Activated T-cell treated with anti-CD3 and anti-CD28 coated beads, Interleukin-2, amount 50 U/mL, for 4 hours (primary cell): ENCODE results near the gene SRPK3. TPM values are rescaled to one million over a fixed set of nuclear protein-coding genes. Genes with fewer than 3 reads are reported as not detected.

Experiments used
- ATAC-seq, 2 donors: fragments of 200-7000 bp; cut with Tn5 transposase; one replicate each; pipeline ENCODE4 v1.10.0; 2021
- DNase-seq: peaks from one replicate; pipeline ENCODE4 v3.0.0-alpha.2; 2020
- H3K27me3 Mint-ChIP-seq: one replicate; pipeline ENCODE4 v1.8.0; 2021; ENCODE audit warnings: low read depth, mixed read lengths
- H3K36me3 Mint-ChIP-seq: one replicate; pipeline ENCODE4 v1.8.0; 2022; ENCODE audit warnings: mixed read lengths; ENCODE audit not compliant: insufficient read depth
- H3K4me1 Mint-ChIP-seq: one replicate; pipeline ENCODE4 v1.8.0; 2021; ENCODE audit warnings: low read depth, mixed read lengths
- H3K4me3 Mint-ChIP-seq: one replicate; pipeline ENCODE4 v1.8.0; 2021; ENCODE audit warnings: mild to moderate bottlenecking, moderate library complexity, mixed read lengths
- H3K9me3 Mint-ChIP-seq: one replicate; pipeline ENCODE4 v1.8.0; 2021; ENCODE audit warnings: mixed read lengths
- total RNA-seq, 3 donors: library from RNA; stranded (reverse); gene quantifications; one replicate each; pipeline ENCODE4 v1.2.1, GENCODE V29; 2021

Gene SRPK3
- total RNA-seq, 3 donors from 2014 or later = not detected

DNA sequence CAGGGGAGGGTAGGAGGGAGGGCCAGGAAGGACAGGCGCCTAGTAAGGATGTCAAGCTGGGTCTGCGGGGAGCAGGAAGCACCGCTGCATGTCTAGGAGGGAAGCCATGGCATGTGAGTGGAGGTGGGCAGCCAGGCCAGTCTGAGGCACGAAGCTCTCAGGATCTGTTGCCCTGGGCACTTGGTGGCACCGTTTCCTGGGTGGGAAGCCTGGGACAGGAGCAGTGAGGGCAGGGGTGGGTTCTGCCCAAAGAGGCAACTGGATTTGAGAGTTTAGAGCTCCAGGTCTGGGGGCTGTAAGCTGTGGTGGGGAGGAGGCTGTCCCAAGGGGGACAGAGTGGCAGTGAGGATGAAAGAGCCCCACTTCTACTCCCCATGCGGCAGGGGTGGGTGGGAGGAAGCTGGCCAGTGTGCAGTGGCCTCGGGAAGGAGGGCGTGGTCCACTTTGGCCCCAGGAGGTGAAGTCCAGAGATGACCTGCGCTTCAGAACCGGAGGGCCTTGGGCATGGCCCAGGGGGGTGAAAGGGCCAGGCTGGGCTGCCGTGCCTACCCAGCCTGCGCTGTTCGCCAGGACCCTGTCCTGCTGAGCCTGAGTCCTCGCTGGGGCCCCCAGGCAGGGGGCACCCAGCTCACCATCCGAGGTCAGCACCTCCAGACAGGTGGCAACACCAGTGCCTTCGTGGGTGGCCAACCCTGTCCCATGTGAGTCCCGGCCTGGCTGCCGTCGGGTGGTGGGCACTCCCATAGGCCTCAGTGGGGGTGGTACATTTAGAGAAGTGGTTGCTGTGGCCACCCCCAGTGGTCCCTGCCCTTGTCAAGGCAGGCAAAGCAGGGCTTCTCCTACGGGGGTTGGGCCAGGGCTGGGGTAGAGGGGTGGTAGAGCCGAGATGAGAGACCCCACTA lies 8.3 kb upstream of the SRPK3 start:
- DNase-seq (no peak), ATAC-seq (no peak)
- H3K9me3 Mint-ChIP-seq = no peaks in the 10 kb centered on the region
- peaks cover 1% of the 10 kb centered on the region for H3K27me3 Mint-ChIP-seq
- no peaks in the 10 kb centered on the region for H3K36me3 Mint-ChIP-seq
- H3K4me3 Mint-ChIP-seq = no peak overlapping the region
- H3K4me1 Mint-ChIP-seq = peaks cover 1% of the 10 kb centered on the region

DNA sequence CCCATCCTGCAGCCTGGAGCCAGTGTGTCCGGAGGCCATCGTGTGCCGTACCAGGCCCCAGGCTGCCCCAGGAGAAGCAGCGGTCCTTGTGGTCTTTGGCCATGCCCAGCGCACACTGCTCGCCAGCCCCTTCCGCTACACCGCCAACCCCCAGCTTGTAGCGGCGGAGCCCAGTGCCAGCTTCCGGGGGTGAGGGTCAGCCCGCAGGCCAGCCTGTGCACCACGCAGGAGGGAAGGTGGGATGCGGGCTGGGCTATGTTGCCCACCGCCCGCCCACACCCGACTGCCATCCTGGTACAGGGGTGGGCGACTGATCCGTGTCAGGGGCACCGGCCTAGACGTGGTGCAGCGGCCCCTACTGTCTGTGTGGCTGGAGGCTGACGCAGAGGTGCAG lies 7.6 kb upstream of the SRPK3 start:
- peaks cover 2% of the 10 kb centered on the region for H3K27me3 Mint-ChIP-seq
- ATAC-seq (no peak), DNase-seq (no peak)
- no peaks in the 10 kb centered on the region for H3K9me3 Mint-ChIP-seq
- no peaks in the 10 kb centered on the region for H3K4me1 Mint-ChIP-seq
- no peaks in the 10 kb centered on the region for H3K36me3 Mint-ChIP-seq
- H3K4me3 Mint-ChIP-seq = no peak overlapping the region

DNA sequence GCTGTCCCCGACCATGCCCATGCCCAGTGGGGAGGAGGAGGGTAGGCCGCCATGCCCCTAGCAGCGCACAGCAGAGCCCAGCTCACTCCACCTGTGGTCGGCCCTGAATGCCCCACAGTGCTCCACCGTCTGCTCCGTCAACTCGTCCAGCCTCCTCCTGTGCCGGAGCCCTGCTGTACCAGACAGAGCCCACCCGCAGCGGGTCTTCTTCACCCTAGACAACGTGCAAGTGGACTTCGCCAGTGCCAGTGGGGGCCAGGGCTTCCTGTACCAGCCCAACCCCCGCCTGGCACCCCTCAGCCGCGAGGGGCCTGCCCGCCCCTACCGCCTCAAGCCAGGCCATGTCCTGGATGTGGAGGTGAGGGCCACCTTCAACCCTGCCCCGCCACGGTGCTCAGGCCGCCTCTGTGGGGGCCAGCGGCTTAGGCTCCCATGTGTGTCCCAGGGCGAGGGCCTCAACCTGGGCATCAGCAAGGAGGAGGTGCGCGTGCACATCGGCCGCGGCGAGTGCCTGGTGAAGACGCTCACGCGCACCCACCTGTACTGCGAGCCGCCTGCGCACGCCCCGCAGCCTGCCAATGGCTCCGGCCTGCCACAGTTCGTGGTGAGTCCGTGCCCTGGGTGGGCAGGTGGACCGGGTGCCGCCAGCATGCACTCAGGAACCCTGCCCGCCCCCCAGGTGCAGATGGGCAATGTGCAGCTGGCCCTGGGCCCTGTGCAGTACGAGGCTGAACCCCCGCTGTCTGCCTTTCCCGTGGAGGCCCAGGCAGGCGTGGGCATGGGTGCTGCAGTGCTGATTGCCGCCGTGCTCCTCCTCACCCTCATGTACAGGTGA lies 6.9 kb upstream of the SRPK3 start:
- no peak for ATAC-seq
- no peaks in the 10 kb centered on the region for H3K9me3 Mint-ChIP-seq
- peaks cover 2% of the 10 kb centered on the region for H3K27me3 Mint-ChIP-seq
- no peaks in the 10 kb centered on the region for H3K36me3 Mint-ChIP-seq
- DNase-seq = no peak
- H3K4me3 Mint-ChIP-seq = no peak overlapping the region
- H3K4me1 Mint-ChIP-seq = no peaks in the 10 kb centered on the region

DNA sequence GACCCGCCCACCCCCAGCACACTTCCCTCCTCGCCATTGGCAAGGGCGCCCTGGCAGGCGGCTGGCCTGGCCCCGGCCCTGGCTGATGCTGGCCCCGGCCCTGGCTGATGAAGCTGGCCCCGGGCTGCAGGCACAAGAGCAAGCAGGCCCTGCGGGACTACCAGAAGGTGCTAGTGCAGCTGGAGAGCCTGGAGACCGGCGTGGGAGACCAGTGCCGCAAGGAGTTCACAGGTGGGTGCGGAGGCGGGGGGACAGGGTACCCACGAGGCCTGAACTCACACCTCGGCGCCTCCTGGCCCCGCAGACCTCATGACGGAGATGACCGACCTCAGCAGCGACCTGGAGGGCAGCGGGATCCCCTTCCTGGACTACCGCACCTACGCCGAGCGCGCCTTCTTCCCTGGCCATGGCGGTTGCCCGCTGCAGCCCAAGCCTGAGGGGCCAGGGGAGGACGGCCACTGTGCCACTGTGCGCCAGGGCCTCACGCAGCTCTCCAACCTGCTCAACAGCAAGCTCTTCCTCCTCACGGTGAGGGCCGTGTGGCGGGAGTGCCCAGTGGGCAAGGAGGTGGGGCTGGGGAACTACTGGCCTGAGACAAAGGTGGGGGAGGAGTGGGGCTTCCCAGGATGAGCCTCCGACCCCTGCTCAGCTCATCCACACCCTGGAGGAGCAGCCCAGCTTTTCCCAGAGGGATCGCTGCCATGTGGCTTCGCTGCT lies 6.1 kb upstream of the SRPK3 start:
- H3K36me3 Mint-ChIP-seq = no peaks in the 10 kb centered on the region
- peaks cover 3% of the 10 kb centered on the region for H3K27me3 Mint-ChIP-seq
- H3K4me1 Mint-ChIP-seq = no peaks in the 10 kb centered on the region
- H3K4me3 Mint-ChIP-seq = no peak overlapping the region
- no peaks in the 10 kb centered on the region for H3K9me3 Mint-ChIP-seq
- ATAC-seq (no peak), DNase-seq (no peak)

DNA sequence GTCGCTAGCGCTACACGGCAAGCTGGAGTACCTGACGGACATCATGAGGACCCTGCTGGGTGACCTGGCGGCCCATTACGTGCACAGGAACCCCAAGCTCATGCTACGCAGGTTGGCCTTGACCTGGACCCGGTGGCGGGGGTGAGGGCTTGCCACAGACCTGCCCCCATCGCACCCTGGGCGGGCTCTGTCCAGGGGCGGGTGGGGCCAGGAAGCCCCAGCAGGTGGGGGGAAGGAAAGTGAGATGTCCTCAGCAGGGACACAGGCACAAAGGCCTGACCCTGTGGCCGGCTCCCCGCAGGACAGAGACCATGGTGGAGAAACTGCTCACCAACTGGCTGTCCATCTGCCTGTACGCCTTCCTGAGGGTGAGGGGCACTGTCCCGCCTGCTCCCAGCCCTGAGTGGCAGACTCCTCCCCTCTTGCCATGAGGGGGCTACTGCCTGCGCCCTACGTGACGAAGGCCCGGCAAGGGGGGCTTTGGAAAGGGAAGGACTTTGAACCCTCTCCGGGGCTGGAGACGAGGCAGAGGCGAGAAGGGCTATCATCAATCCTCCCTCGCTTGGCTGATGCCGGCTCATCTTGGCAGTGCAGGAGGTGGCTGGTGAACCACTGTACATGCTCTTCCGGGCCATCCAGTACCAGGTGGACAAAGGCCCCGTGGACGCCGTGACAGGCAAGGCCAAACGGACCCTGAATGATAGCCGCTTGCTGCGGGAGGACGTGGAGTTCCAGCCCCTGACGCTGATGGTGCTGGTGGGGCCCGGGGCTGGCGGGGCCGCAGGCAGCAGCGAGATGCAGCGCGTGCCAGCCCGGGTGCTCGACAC lies 5.3 kb upstream of the SRPK3 start:
- Mint-ChIP-seq H3K4me3 (no peak overlapping the region), H3K27me3 (peaks cover 10% of the 10 kb centered on the region), H3K9me3 (no peaks in the 10 kb centered on the region), H3K36me3 (no peaks in the 10 kb centered on the region), H3K4me1 (peaks cover 4% of the 10 kb centered on the region)
- DNase-seq (no peak), ATAC-seq (no peak)

DNA sequence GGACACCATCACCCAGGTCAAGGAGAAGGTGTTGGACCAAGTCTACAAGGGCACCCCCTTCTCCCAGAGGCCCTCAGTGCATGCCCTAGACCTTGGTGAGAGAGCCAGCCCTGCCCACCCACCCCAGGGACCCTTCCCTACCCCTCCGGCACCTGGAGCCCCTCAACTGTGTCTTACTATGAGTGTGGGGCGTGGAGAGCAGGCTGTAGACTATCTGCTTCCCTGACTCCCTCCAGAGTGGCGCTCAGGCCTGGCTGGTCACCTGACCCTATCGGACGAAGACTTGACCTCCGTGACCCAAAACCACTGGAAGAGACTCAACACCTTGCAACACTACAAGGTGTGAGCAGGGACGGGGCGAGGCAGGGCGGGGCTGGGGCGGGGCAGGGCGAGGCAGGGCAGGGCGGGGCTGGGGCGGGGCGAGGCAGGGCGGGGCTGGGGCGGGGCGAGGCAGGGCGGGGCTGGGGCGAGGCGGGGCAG lies 4.7 kb upstream of the SRPK3 start:
- H3K4me3 Mint-ChIP-seq = no peak overlapping the region
- H3K9me3 Mint-ChIP-seq = no peaks in the 10 kb centered on the region
- H3K4me1 Mint-ChIP-seq = peaks cover 4% of the 10 kb centered on the region
- H3K27me3 Mint-ChIP-seq = peaks cover 10% of the 10 kb centered on the region
- ATAC-seq (no peak), DNase-seq (no peak)
- no peaks in the 10 kb centered on the region for H3K36me3 Mint-ChIP-seq

DNA sequence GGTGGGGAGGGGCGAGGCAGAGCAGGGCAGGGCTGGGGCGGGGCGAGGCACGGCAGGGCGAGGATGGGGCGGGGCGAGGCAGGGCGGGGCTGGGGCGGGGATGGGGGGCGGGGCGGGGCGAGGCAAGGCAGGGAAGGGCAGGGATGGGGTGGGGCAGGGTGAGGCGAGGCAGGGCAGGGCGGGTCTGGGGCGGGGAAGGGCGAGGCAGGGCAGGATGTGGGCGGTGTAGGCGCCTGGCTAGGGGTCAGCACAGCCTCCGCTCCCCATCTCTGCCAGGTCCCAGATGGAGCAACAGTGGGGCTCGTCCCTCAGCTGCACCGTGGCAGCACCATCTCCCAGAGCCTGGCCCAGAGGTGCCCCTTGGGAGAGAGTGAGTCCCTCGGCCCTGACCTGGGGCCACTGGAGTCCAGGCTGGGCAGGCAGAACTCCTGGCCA lies 4.2 kb upstream of the SRPK3 start:
- H3K4me1 Mint-ChIP-seq = peaks cover 4% of the 10 kb centered on the region
- H3K36me3 Mint-ChIP-seq = no peaks in the 10 kb centered on the region
- H3K4me3 Mint-ChIP-seq = no peak overlapping the region
- ATAC-seq (no peak), DNase-seq (no peak)
- peaks cover 10% of the 10 kb centered on the region for H3K27me3 Mint-ChIP-seq
- H3K9me3 Mint-ChIP-seq = no peaks in the 10 kb centered on the region

DNA sequence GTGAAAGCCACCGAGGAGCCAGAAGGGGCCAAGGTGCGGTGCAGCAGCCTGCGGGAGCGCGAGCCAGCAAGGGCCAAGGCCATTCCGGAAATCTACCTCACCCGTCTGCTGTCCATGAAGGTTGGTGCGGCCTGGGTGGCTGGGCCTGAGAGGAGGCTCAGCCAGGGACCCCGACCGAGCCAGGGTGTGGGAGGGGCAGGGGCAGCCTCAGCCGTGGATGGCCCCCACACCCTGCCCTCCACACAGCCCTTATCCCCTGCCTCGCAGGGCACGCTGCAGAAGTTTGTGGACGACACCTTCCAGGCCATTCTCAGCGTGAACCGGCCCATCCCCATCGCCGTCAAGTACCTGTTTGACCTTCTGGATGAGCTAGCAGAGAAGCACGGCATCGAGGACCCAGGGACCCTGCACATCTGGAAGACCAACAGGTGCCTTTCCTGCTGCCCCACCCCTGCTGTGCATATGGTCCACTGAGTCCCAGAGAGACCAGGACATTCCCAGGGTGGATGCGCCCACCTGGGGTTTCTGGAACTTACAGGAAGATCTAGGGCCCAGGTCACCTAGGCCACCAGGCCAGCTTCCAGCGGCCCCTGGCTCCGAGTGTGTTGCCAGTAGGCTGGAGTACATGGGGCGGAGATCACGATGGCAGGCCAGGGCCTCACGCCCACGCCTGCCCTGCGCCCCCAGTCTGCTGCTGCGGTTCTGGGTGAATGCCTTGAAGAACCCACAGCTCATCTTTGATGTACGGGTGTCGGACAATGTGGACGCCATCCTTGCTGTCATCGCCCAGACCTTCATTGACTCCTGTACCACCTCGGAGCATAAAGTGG lies 3.4 kb upstream of the SRPK3 start:
- peaks cover 10% of the 10 kb centered on the region for H3K27me3 Mint-ChIP-seq
- no peaks in the 10 kb centered on the region for H3K36me3 Mint-ChIP-seq
- peaks cover 4% of the 10 kb centered on the region for H3K4me1 Mint-ChIP-seq
- DNase-seq = no peak
- H3K9me3 Mint-ChIP-seq = no peaks in the 10 kb centered on the region
- H3K4me3 Mint-ChIP-seq = no peak overlapping the region
- ATAC-seq = no peak

DNA sequence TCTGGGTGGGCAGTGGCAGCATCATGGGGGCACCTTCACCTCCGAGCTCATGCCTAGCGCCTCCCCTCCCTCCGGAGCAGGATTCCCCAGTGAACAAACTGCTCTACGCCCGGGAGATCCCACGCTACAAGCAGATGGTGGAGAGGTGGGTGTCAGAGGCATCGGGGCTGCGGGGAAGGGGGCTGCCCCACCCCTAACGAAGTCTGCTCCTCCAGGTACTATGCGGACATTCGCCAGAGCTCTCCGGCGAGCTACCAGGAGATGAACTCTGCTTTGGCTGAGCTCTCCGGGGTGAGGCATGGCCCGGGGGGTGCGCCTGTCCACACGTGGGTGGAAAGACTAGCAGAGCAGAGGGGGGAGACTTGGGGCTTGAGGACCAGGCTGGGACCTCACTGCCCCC lies 2.7 kb upstream of the SRPK3 start:
- H3K4me1 Mint-ChIP-seq = peaks cover 4% of the 10 kb centered on the region
- ATAC-seq = no peak
- H3K9me3 Mint-ChIP-seq = no peaks in the 10 kb centered on the region
- no peak for DNase-seq
- peaks cover 10% of the 10 kb centered on the region for H3K27me3 Mint-ChIP-seq
- H3K36me3 Mint-ChIP-seq = no peaks in the 10 kb centered on the region
- no peak overlapping the region for H3K4me3 Mint-ChIP-seq

DNA sequence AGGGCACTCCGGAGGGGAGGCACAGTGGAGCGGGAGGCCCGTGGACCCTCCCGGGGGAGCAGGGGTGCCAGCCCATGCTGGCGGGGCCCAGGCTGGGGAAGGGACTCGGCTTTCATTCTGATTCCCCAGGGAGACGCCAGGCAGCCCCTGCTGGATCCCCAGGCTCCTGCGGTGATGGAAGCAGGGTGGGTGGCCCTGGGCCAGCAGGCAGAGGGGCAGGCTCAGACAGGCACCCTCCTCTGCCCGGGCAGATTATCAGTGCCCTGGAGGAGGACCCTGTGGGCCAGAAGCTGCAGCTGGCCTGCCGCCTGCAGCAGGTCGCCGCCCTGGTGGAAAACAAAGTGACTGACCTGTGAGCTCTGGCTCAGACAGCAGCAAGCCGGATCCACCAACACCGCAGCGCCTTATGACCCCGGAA lies 2.1 kb upstream of the SRPK3 start:
- ATAC-seq = no peak
- H3K4me3 Mint-ChIP-seq = no peak overlapping the region
- H3K36me3 Mint-ChIP-seq = no peaks in the 10 kb centered on the region
- DNase-seq = no peak
- H3K9me3 Mint-ChIP-seq = no peaks in the 10 kb centered on the region
- peaks cover 10% of the 10 kb centered on the region for H3K27me3 Mint-ChIP-seq
- peaks cover 4% of the 10 kb centered on the region for H3K4me1 Mint-ChIP-seq

DNA sequence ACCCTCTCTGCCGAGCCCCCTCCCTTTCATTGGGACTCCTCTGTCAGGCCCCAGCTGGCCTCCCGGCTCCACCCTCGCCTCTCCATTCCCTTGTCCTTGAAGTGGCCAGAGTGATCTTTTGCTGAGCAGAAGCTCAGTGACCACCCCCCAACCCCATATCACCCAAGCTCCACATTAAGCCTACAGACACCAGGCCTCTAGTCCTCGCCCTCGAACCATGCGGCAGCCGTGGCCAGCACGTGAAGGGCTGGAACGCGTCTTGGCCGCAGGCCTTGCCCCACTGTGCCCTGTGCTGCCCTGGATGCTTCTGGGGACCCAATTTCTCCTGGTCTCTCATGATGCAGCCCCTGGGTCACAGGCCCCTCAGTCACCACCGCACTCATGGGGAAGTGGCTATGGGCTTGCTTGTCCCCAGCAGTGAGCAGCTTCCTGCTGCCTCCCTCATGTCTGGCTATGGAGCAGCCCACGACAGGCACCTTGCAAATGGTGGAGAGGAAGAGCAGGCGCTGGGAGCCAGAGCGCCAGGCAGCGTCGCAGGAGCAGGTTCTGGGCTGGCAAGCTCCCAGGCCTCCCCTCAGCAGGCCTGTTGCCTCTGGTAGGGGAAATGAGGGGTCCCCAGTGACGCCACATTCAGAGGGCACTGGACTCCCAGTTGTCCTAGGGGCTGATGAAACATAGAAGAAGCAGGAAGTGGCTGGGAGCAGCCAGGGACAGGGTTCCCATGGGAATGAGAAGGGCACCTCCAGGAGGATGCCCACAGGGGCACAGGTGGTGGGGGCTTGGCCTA lies 757 bp upstream of the SRPK3 start:
- Mint-ChIP-seq H3K4me3 (no peak overlapping the region), H3K4me1 (peaks cover 4% of the 10 kb centered on the region), H3K27me3 (peaks cover 10% of the 10 kb centered on the region), H3K36me3 (no peaks in the 10 kb centered on the region), H3K9me3 (no peaks in the 10 kb centered on the region)
- ATAC-seq (no peak), DNase-seq (no peak)

DNA sequence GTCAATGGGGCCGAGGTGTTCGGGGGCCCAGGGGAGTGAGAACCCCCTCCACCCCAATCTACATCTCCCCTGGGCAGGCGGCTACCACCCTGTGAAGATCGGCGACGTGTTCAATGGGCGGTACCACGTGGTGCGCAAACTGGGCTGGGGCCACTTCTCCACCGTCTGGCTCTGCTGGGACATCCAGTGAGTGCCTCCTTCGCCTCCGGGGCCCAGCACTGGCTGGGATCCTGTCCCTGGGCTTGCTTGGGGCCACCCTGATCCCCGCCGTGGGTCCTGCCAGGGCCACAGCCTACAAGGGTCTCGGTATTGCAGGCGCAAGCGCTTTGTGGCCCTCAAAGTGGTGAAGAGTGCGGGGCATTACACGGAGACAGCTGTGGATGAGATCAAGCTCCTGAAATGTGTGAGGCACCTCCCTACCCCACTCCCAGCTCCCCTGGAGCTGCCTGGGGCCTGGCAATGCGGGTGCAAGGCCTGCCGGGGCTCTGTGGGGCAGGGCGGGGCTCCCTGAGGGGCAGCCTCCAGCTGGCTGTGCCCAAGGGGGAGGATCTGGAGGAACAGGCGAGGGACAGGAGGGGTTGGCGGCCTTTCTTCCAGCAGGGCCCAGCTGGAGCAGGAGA lies 697 bp downstream of the SRPK3 start:
- H3K4me1 Mint-ChIP-seq = peaks cover 4% of the 10 kb centered on the region
- no peaks in the 10 kb centered on the region for H3K36me3 Mint-ChIP-seq
- H3K27me3 Mint-ChIP-seq = peaks cover 10% of the 10 kb centered on the region
- DNase-seq (no peak), ATAC-seq (no peak)
- H3K9me3 Mint-ChIP-seq = no peaks in the 10 kb centered on the region
- no peak overlapping the region for H3K4me3 Mint-ChIP-seq
